Islet precursor cell (in vitro differentiated cells): ENCODE results near the gene GPR35.
A peak's percentile ranks its signal among the peaks of the same experiment; 100 is the strongest.
"Not testable (repeated sequence)": the region's sequence is repeated elsewhere in the genome, so short reads cannot be mapped to it uniquely, and the experiment has no call there.

Experiments
- DNase-seq: peaks from one replicate; pipeline ENCODE4 v3.0.0-alpha.2; 2018

The GPR35 gene

GRCh38 chr2:240640939-240641338 is 15.7 kb downstream of the GPR35 start:
- peak; percentile 81 for DNase-seq

GRCh38 chr2:240642061-240642805 is 17.0 kb downstream of the GPR35 start:
- DNase-seq: peak; percentile 47

GRCh38 chr2:240642806-240643092 is 17.5 kb downstream of the GPR35 start:
- DNase-seq: no peak

- DNase-seq: peak; percentile 47
These were observed 18.0 kb downstream of the GPR35 start for GRCh38 chr2:240643093-240643810.

- no peak for DNase-seq
These were observed 18.5 kb downstream of the GPR35 start for GRCh38 chr2:240643811-240644150.

- DNase-seq: peak; percentile 45
These were observed 18.9 kb downstream of the GPR35 start for GRCh38 chr2:240644171-240644651.

GRCh38 chr2:240644859-240645301 is 19.6 kb downstream of the GPR35 start:
- no peak for DNase-seq

GRCh38 chr2:240645346-240645745 is 20.1 kb downstream of the GPR35 start:
- no peak for DNase-seq

GRCh38 chr2:240645801-240646175 is 20.5 kb downstream of the GPR35 start:
- DNase-seq: peak; percentile 40

GRCh38 chr2:240646176-240646899 is 21.1 kb downstream of the GPR35 start:
- no peak for DNase-seq

GRCh38 chr2:240646900-240647502 is 21.7 kb downstream of the GPR35 start:
- peak; percentile 45 for DNase-seq

- peak; percentile 46 for DNase-seq
These were observed 22.3 kb downstream of the GPR35 start for GRCh38 chr2:240647503-240648154.

- DNase-seq: peak; percentile 40
These were observed 22.9 kb downstream of the GPR35 start for GRCh38 chr2:240648155-240648649.

GRCh38 chr2:240648650-240649275 is 23.5 kb downstream of the GPR35 start:
- peak; percentile 42 for DNase-seq

- DNase-seq: no peak
These were observed 24.1 kb downstream of the GPR35 start for GRCh38 chr2:240649331-240649730.

- DNase-seq: no peak
These were observed 25.1 kb downstream of the GPR35 start for GRCh38 chr2:240650254-240650965.

GRCh38 chr2:240651185-240651584 is 25.9 kb downstream of the GPR35 start:
- no peak for DNase-seq

- no peak for DNase-seq
These were observed 30.9 kb downstream of the GPR35 start for GRCh38 chr2:240655931-240656886.

GRCh38 chr2:240659883-240660282 is 34.6 kb downstream of the GPR35 start:
- DNase-seq: not testable (repeated sequence)

GRCh38 chr2:240662681-240663080 is 37.4 kb downstream of the GPR35 start:
- no peak for DNase-seq
